Sigmoid colon (tissue), 4 donors: Measurements from ENCODE around the gene PROX2.

Source experiments
- EP300 ChIP-seq, 4 donors: sonication (generic); formaldehyde crosslinking; IDR thresholded peaks; one replicate each; pipeline ENCODE4 v1.6.1; 2017; ENCODE audit warnings: antibody characterized with exemption in 4 of 4
- POLR2A ChIP-seq, 2 donors: fragments of 450-650 bp; IDR thresholded peaks; one replicate each; pipeline ENCODE4 v1.6.1; 2016; ENCODE audit warnings: antibody characterized with exemption in 2 of 2, mild to moderate bottlenecking in 2 of 2, moderate library complexity in 2 of 2
- POLR2AphosphoS5 ChIP-seq, 4 donors: sonication (generic); formaldehyde crosslinking; IDR thresholded peaks; one replicate each; pipeline ENCODE4 v1.6.1; 2017; ENCODE audit warnings: antibody characterized with exemption in 4 of 4
- TF ChIP-seq, protein P1 (sequence below), 4 experiments: fragments of 450-650 bp in 3 of 4; fragments of 200-600 bp in 1 of 4; IDR thresholded peaks; one replicate each; pipeline ENCODE4 v1.5.1; 2016 to 2019; ENCODE audit warnings: antibody characterized with exemption in 4 of 4, mild to moderate bottlenecking in 3 of 4, moderate library complexity in 2 of 4

DNA sequence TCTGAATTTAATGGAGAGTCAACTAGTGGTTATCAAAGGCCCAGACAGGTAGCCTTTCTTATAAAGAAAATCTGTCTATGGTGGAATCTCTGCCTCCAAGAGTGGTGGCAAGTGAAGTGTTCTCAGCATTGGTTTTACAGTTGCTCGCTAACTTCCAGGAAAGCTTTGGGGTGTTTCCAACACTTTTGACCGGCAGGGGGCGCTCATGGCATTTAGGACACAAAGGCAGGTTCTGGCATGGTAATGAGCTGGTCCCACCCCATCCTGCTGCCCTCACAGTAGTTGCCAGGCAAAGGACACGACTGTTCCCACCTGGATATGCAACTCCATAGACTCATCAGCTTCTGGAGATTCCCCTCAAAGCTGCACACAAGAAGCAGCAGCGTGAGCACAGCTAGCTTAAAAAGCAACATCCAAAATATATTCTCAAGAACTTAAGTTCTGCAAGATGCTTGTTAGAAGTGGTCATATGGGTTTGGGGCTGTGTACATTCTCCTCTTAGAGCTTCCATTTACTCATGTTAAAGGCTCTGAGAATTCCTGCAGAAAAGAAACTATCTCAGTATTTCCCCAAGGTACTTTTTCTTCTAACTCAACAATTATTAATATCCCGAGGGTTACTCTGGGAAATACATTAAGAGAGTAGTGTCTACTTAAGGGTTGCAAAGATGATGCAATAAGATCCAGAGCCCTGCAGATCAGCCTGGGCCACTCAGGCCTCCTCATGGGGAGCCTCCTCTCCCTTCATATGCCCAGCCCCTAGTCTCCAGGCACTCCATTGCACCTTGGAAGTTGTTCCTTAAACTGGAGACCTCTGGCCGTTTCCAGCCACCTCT lies 14.8 kb downstream of the PROX2 start:
- no peak for TF ChIP-seq EP300 (IDR thresholded peaks at IDR 0.05)
- TF ChIP-seq, protein P1, sequence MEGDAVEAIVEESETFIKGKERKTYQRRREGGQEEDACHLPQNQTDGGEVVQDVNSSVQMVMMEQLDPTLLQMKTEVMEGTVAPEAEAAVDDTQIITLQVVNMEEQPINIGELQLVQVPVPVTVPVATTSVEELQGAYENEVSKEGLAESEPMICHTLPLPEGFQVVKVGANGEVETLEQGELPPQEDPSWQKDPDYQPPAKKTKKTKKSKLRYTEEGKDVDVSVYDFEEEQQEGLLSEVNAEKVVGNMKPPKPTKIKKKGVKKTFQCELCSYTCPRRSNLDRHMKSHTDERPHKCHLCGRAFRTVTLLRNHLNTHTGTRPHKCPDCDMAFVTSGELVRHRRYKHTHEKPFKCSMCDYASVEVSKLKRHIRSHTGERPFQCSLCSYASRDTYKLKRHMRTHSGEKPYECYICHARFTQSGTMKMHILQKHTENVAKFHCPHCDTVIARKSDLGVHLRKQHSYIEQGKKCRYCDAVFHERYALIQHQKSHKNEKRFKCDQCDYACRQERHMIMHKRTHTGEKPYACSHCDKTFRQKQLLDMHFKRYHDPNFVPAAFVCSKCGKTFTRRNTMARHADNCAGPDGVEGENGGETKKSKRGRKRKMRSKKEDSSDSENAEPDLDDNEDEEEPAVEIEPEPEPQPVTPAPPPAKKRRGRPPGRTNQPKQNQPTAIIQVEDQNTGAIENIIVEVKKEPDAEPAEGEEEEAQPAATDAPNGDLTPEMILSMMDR (IDR thresholded peaks at IDR 0.05): peak; percentile 58 to 89 (median 74)
- TF ChIP-seq POLR2A (IDR thresholded peaks at IDR 0.05): no peak
- TF ChIP-seq POLR2AphosphoS5 (IDR thresholded peaks at IDR 0.05): peak in 1 of 4 donors; percentile 38
